Keratinocyte (primary cell): ENCODE measurements around the gene CC2D1A. TPM values are rescaled to one million over a fixed set of nuclear protein-coding genes. Genes with fewer than 3 reads are reported as not detected.

Experiments
- DNase-seq: peaks from one replicate; pipeline ENCODE4 v3.0.0-alpha.2; 2011; ENCODE audit warnings: low read depth, missing footprints, low spot score
- FAIRE-seq: peaks from 2 replicates; lab custom pipeline; 2011; peaks lifted over from hg19 to GRCh38; lab: Jason Lieb, UNC
- H2AFZ ChIP-seq: 2 replicates; pipeline ENCODE4 v1.6.0; 2012; ENCODE audit warnings: low read length, control low read depth, inconsistent platforms; ENCODE audit not compliant: control insufficient read depth
- H3K27ac ChIP-seq: 2 replicates; pipeline ENCODE4 v1.5.1; 2011; ENCODE audit warnings: low read length; ENCODE audit not compliant: control insufficient read depth, insufficient read depth
- H3K27me3 ChIP-seq: 3 replicates; pipeline ENCODE4 v1.6.0; 2011; ENCODE audit warnings: low read length; ENCODE audit not compliant: control insufficient read depth, insufficient read depth; ENCODE audit errors: extremely low read depth
- H3K36me3 ChIP-seq, 2 experiments: 2 replicates in 1 of 2; 3 replicates in 1 of 2; pipeline ENCODE4 v1.5.1; 2011; ENCODE audit warnings: low read length in 2 of 2, mild to moderate bottlenecking in 1 of 2; ENCODE audit not compliant: control insufficient read depth in 2 of 2, insufficient read depth in 2 of 2; ENCODE audit errors: extremely low read depth in 1 of 2
- H3K4me1 ChIP-seq: 3 replicates; pipeline ENCODE4 v1.5.1; 2011; ENCODE audit warnings: low read length; ENCODE audit not compliant: control insufficient read depth, insufficient read depth; ENCODE audit errors: extremely low read depth
- H3K4me2 ChIP-seq: 3 replicates; pipeline ENCODE4 v1.6.0; 2011; ENCODE audit warnings: low read depth, low read length; ENCODE audit not compliant: control insufficient read depth, insufficient read depth; ENCODE audit errors: extremely low read depth
- H3K4me3 ChIP-seq, 3 experiments: fragments of 200-600 bp in 1 of 3; sonication (generic) in 1 of 3; 2 replicates in 2 of 3; 3 replicates in 1 of 3; pipeline ENCODE4 v1.5.1; 2011 to 2016; ENCODE audit warnings: low read length in 3 of 3, mild to moderate bottlenecking in 3 of 3, control low read depth in 2 of 3, inconsistent platforms in 1 of 3, low read depth in 1 of 3, mixed read lengths in 1 of 3, mixed run types in 1 of 3, moderate library complexity in 1 of 3; ENCODE audit not compliant: control insufficient read depth in 2 of 3, insufficient read depth in 2 of 3; ENCODE audit errors: extremely low read depth in 1 of 3
- H3K79me2 ChIP-seq: 2 replicates; pipeline ENCODE4 v1.6.0; 2012; ENCODE audit warnings: low read length; ENCODE audit not compliant: control insufficient read depth, insufficient read depth
- H3K9ac ChIP-seq: 3 replicates; pipeline ENCODE4 v1.6.0; 2011; ENCODE audit warnings: low read length; ENCODE audit not compliant: control insufficient read depth, insufficient read depth; ENCODE audit errors: extremely low read depth
- H3K9me1 ChIP-seq: 3 replicates; pipeline ENCODE4 v1.6.0; 2011; ENCODE audit warnings: low read length; ENCODE audit not compliant: control insufficient read depth, insufficient read depth; ENCODE audit errors: extremely low read depth
- H3K9me3 ChIP-seq: 2 replicates; pipeline ENCODE4 v1.5.1; 2012; ENCODE audit warnings: low read depth, low read length; ENCODE audit not compliant: control insufficient read depth
- H4K20me1 ChIP-seq: 3 replicates; pipeline ENCODE4 v1.6.0; 2011; ENCODE audit warnings: low read length; ENCODE audit not compliant: control insufficient read depth, insufficient read depth; ENCODE audit errors: extremely low read depth
- CTCF ChIP-seq, 3 experiments: IDR thresholded peaks in 1 of 3; conservative IDR thresholded peaks in 1 of 3; optimal IDR thresholded peaks in 1 of 3; 2 replicates in 2 of 3; 3 replicates in 1 of 3; pipeline versions ENCODE3 to v1.5.1; 2011; ENCODE audit warnings: low read length in 3 of 3, mild to moderate bottlenecking in 3 of 3, moderate library complexity in 2 of 3, control low read depth in 1 of 3, inconsistent platforms in 1 of 3; ENCODE audit not compliant: insufficient read depth in 2 of 3; ENCODE audit errors: extremely low read depth in 1 of 3
- EZH2 ChIP-seq: IDR thresholded peaks from one replicate; pipeline ENCODE4 v1.6.1; 2012; ENCODE audit warnings: inconsistent platforms, mild to moderate bottlenecking, low read length, moderate library complexity
- dilution Hi-C: fragments of 300-500 bp; cut with MboI; formaldehyde crosslinking; loops from one replicate; pipeline ENCODE4 v1.7.0; 2020; ENCODE audit warnings: low sequenced_read_pairs; ENCODE audit not compliant: extremely low pct_ligation_motif_present
- polyA plus RNA-seq, 5 experiments: library from polyadenylated mRNA; depleted of rRNA in 3 of 5; stranded (reverse) in 3 of 5; stranded (forward) in 1 of 5; unstranded in 1 of 5; fragments of >200 nt; gene quantifications; 1 replicate in 1 of 5; 2 replicates in 3 of 5; 3 replicates in 1 of 5; pipeline versions ENCODE4 v1.2.1 to v1.2.3, GENCODE V29; 2011 to 2012; ENCODE audit warnings: missing spikeins in 2 of 5, low read depth in 1 of 5, low replicate concordance in 1 of 5

The CC2D1A gene
- polyA plus RNA-seq, 1 donor (not counting 4 experiments of a cell fraction or from before 2014, with no cell fraction given) = 11.2 TPM

DNA sequence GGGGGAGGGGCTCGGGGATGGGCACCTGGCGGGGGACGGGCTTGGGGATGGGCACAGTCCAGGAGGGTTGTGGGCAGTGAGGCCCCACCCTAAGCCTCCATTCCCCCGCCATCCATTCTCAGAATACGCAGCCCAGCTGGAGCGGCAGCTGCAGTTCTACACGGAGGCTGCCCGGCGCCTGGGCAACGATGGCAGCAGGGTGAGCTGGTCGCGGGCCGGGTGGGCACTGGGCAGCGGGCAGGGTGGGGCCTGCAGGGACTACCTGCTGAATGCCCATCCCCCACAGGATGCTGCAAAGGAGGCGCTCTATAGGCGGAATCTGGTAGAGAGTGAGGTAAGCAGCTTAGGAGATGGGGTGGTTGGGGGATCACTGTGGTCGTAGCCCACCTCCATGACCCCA, 24.0 kb downstream of the CC2D1A start:
- peaks cover 3% of the 10 kb centered on the region for H3K4me1 ChIP-seq
- H3K9ac ChIP-seq = no peak overlapping the region
- TF ChIP-seq CTCF (optimal IDR thresholded peaks at IDR 0.05 in 1 of 3, IDR thresholded peaks at IDR 0.05 in 1 of 3, conservative IDR thresholded peaks at IDR 0.05 in 1 of 3; ENCODE audit: extremely low read depth in 1 of 3, insufficient read depth in 2 of 3, low read length in 3 of 3) = no peak
- TF ChIP-seq EZH2 = no peak
- H2AFZ ChIP-seq = no peak overlapping the region
- no peaks in the 10 kb centered on the region for H3K79me2 ChIP-seq
- H3K4me3 ChIP-seq = no peak overlapping the region
- no peaks in the 10 kb centered on the region for H3K9me1 ChIP-seq
- H3K27me3 ChIP-seq = peaks cover 5% of the 10 kb centered on the region
- no peak overlapping the region for H3K4me2 ChIP-seq
- peaks cover 8 to 15% of the 10 kb centered on the region in 2 experiments for H3K36me3 ChIP-seq
- H3K27ac ChIP-seq = no peak overlapping the region
- DNase-seq (no peak), FAIRE-seq (no peak)
- no peaks in the 10 kb centered on the region for H4K20me1 ChIP-seq
- H3K9me3 ChIP-seq = no peaks in the 10 kb centered on the region
- dilution Hi-C loops = no loop called here

DNA sequence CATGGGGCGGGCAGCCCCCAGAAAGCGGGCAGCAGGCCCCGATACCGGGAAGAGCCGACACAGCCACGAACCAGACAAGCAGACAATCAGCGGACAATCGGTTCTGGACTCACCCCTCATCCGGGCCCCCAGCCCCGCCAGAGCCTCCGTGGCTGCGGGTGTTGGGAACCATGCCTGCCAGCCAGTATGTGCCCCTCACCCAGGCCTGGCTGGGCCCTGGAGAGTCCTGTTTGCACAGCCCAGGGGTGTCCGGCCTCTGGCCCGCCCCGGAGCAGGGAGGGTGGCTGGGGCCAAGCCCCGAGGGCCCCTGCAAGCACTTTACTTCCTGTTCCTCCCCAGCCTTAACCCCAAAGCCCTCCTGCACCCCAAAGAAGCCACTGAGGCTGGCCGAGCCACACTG, 24.4 kb downstream of the CC2D1A start:
- DNase-seq (no peak), FAIRE-seq (no peak)
- H3K79me2 ChIP-seq = no peaks in the 10 kb centered on the region
- no peak overlapping the region for H3K27ac ChIP-seq
- dilution Hi-C loops = no loop called here
- H4K20me1 ChIP-seq = no peaks in the 10 kb centered on the region
- no peak overlapping the region for H3K4me2 ChIP-seq
- peaks cover 7 to 15% of the 10 kb centered on the region in 2 experiments for H3K36me3 ChIP-seq
- H3K4me3 ChIP-seq = no peak overlapping the region
- no peak overlapping the region for H3K9ac ChIP-seq
- no peak overlapping the region for H2AFZ ChIP-seq
- peaks cover 5% of the 10 kb centered on the region for H3K27me3 ChIP-seq
- H3K4me1 ChIP-seq = peaks cover 3% of the 10 kb centered on the region
- H3K9me3 ChIP-seq = no peaks in the 10 kb centered on the region
- TF ChIP-seq EZH2 = no peak
- no peak for TF ChIP-seq CTCF (optimal IDR thresholded peaks at IDR 0.05 in 1 of 3, IDR thresholded peaks at IDR 0.05 in 1 of 3, conservative IDR thresholded peaks at IDR 0.05 in 1 of 3; ENCODE audit: extremely low read depth in 1 of 3, insufficient read depth in 2 of 3, low read length in 3 of 3)
- H3K9me1 ChIP-seq = no peaks in the 10 kb centered on the region
